ENCODE data around the gene AGBL1. TPM values are rescaled to one million over a fixed set of nuclear protein-coding genes. Genes with fewer than 3 reads are reported as not detected.

Gene AGBL1
- total RNA-seq, 6 experiments from 2014 or later = not detected

- H3K36me3 Mint-ChIP-seq (ENCODE audit: low read depth) = no peaks in the 10 kb centered on the region
- no peak for DNase-seq
- peaks cover 65% of the 10 kb centered on the region for H3K9me3 Mint-ChIP-seq
- no peak overlapping the region for H3K4me3 Mint-ChIP-seq
- H3K27ac Mint-ChIP-seq = no peak overlapping the region
- H3K27me3 Mint-ChIP-seq (ENCODE audit: insufficient read depth) = no peaks in the 10 kb centered on the region
- no peaks in the 10 kb centered on the region for H3K4me1 Mint-ChIP-seq (ENCODE audit: low read depth)
- TF ChIP-seq CTCF (IDR thresholded peaks at IDR 0.05) = no peak
These were observed 408.4 kb downstream of the AGBL1 start for GRCh38 chr15:86488046-86488445.

- H3K4me1 Mint-ChIP-seq (ENCODE audit: low read depth) = no peaks in the 10 kb centered on the region
- no peak overlapping the region for H3K4me3 Mint-ChIP-seq
- no peak for TF ChIP-seq CTCF (IDR thresholded peaks at IDR 0.05)
- H3K36me3 Mint-ChIP-seq (ENCODE audit: low read depth) = no peaks in the 10 kb centered on the region
- H3K27me3 Mint-ChIP-seq (ENCODE audit: insufficient read depth) = no peaks in the 10 kb centered on the region
- peaks cover 61% of the 10 kb centered on the region for H3K9me3 Mint-ChIP-seq
- no peak overlapping the region for H3K27ac Mint-ChIP-seq
- DNase-seq = no peak
These were observed 410.3 kb downstream of the AGBL1 start for GRCh38 chr15:86489981-86490380.

- no peak for DNase-seq
- Mint-ChIP-seq H3K4me1 (ENCODE audit: low read depth) (no peaks in the 10 kb centered on the region), H3K27me3 (ENCODE audit: insufficient read depth) (no peaks in the 10 kb centered on the region), H3K9me3 (peaks cover 59% of the 10 kb centered on the region), H3K27ac (no peak overlapping the region), H3K4me3 (no peak overlapping the region), H3K36me3 (ENCODE audit: low read depth) (no peaks in the 10 kb centered on the region; the same call in 1 of the 2 replicates)
- TF ChIP-seq CTCF (IDR thresholded peaks at IDR 0.05) = no peak
These were observed 411.4 kb downstream of the AGBL1 start for GRCh38 chr15:86491118-86491517.

- Mint-ChIP-seq H3K27ac (no peak overlapping the region), H3K4me3 (no peak overlapping the region), H3K36me3 (ENCODE audit: low read depth) (no peaks in the 10 kb centered on the region; the same call in 1 of the 2 replicates), H3K9me3 (peaks cover 48% of the 10 kb centered on the region), H3K27me3 (ENCODE audit: insufficient read depth) (no peaks in the 10 kb centered on the region), H3K4me1 (ENCODE audit: low read depth) (no peaks in the 10 kb centered on the region)
- DNase-seq = no peak
- no peak for TF ChIP-seq CTCF (IDR thresholded peaks at IDR 0.05)
These were observed 414.2 kb downstream of the AGBL1 start for GRCh38 chr15:86493884-86494283.

- Mint-ChIP-seq H3K27ac (no peak overlapping the region), H3K9me3 (peaks cover 49% of the 10 kb centered on the region), H3K27me3 (ENCODE audit: insufficient read depth) (no peaks in the 10 kb centered on the region), H3K4me3 (no peak overlapping the region), H3K4me1 (ENCODE audit: low read depth) (no peaks in the 10 kb centered on the region), H3K36me3 (ENCODE audit: low read depth) (no peaks in the 10 kb centered on the region; the same call in 1 of the 2 replicates)
- DNase-seq = no peak
- TF ChIP-seq CTCF (IDR thresholded peaks at IDR 0.05) = no peak
These were observed 414.8 kb downstream of the AGBL1 start for GRCh38 chr15:86494475-86494874.

GRCh38 chr15:86502301-86502700 is 422.6 kb downstream of the AGBL1 start:
- Mint-ChIP-seq H3K36me3 (ENCODE audit: low read depth) (no peaks in the 10 kb centered on the region), H3K27me3 (ENCODE audit: insufficient read depth) (no peaks in the 10 kb centered on the region), H3K27ac (no peak overlapping the region), H3K4me3 (no peak overlapping the region), H3K4me1 (ENCODE audit: low read depth) (no peaks in the 10 kb centered on the region), H3K9me3 (peaks cover 44% of the 10 kb centered on the region)
- no peak for DNase-seq
- no peak for TF ChIP-seq CTCF (IDR thresholded peaks at IDR 0.05)

Measured in HFFc6 (cell line).